Mammary epithelial cell (primary cell): ENCODE measurements around the gene STK32A.

Experiments
- CTCF ChIP-seq, 2 donors: IDR thresholded peaks in 1 of 2; conservative IDR thresholded peaks in 1 of 2; 2 replicates each; pipeline ENCODE4 v1.5.1; 2011 to 2012; ENCODE audit warnings: inconsistent platforms in 2 of 2, low read length in 2 of 2, mild to moderate bottlenecking in 2 of 2, control low read depth in 1 of 2, low read depth in 1 of 2; ENCODE audit not compliant: insufficient read depth in 1 of 2; ENCODE audit errors: extremely low read depth in 1 of 2
- EZH2 ChIP-seq: IDR thresholded peaks from 2 replicates; pipeline ENCODE4 v1.6.1; 2012; ENCODE audit warnings: low read length, inconsistent platforms, borderline replicate concordance

- no peak for TF ChIP-seq CTCF (conservative IDR thresholded peaks at IDR 0.05 in 1 of 2, IDR thresholded peaks at IDR 0.05 in 1 of 2; ENCODE audit: extremely low read depth in 1 of 2, insufficient read depth in 1 of 2, low read depth in 1 of 2, low read length in 2 of 2)
- no peak for TF ChIP-seq EZH2
These were observed 147.9 kb downstream of the STK32A start for GRCh38 chr5:147382776-147383175.
